A549 (cell line): ENCODE measurements around the gene MAMDC4. TPM values are rescaled to one million over a fixed set of nuclear protein-coding genes. Genes with fewer than 3 reads are reported as not detected.

Experiments used
- ATAC-seq, 2 experiments: fragments of 200-7000 bp in 1 of 2; fragments of >200 bp in 1 of 2; cut with Nextera tagmentation in 1 of 2; cut with Tn5 transposase in 1 of 2; 3 replicates each; pipeline versions ENCODE4 v1.8.0 to v1.9.1; 2018 to 2020; ENCODE audit warnings: mild to moderate bottlenecking in 1 of 2, moderate library complexity in 1 of 2
- CTCF ChIA-PET: fragments of 300-600 bp; sonication (Branson Sonifier 250); formaldehyde crosslinking; extraction: SDS; loops from one replicate; lab custom pipeline; 2021; ENCODE audit warnings: antibody characterized with exemption, inconsistent platforms; lab: Yijun Ruan, JAX
- POLR2A ChIA-PET: fragments of 350-600 bp; formaldehyde crosslinking; extraction: SDS; loops from one replicate; lab custom pipeline; 2021; ENCODE audit warnings: antibody characterized with exemption, inconsistent platforms; lab: Yijun Ruan, JAX
- DNase-seq, 2 experiments: peaks; one replicate each; pipeline versions ENCODE4 v3.0.0 to v3.0.0-alpha.2; 2011 to 2016; ENCODE audit warnings: low read depth in 1 of 2, low spot score in 1 of 2
- FAIRE-seq: peaks from 2 replicates; lab custom pipeline; 2011; peaks lifted over from hg19 to GRCh38; lab: Jason Lieb, UNC
- H3K27ac ChIP-seq, 2 experiments: fragments of >200 bp; sonication (Bioruptor Twin); formaldehyde crosslinking; 3 replicates each; pipeline ENCODE4 v1.5.1; 2016 to 2017
- H3K4me1 ChIP-seq: fragments of >200 bp; sonication (Bioruptor Twin); formaldehyde crosslinking; 3 replicates; pipeline ENCODE4 v1.6.1; 2016
- H3K4me2 ChIP-seq: fragments of >200 bp; sonication (Bioruptor Twin); formaldehyde crosslinking; 3 replicates; pipeline ENCODE4 v1.6.1; 2016
- H3K4me3 ChIP-seq: fragments of >200 bp; sonication (Bioruptor Twin); formaldehyde crosslinking; 3 replicates; pipeline ENCODE4 v1.5.1; 2016
- H3K9me3 ChIP-seq: fragments of >200 bp; sonication (Bioruptor Twin); formaldehyde crosslinking; 3 replicates; pipeline ENCODE4 v1.6.1; 2016
- BHLHE40 ChIP-seq: IDR thresholded peaks from 2 replicates; pipeline ENCODE4 v1.6.1; 2012; ENCODE audit warnings: low read depth, low read length, inconsistent platforms
- FOSB ChIP-seq: fragments of 250-450 bp; sonication (Bioruptor Pico); IDR thresholded peaks from 2 replicates; pipeline ENCODE4 v1.5.0; 2020; ENCODE audit warnings: mild to moderate bottlenecking, moderate library complexity
- GATA3 ChIP-seq: IDR thresholded peaks from 2 replicates; pipeline ENCODE4 v1.6.1; 2012; ENCODE audit warnings: borderline replicate concordance
- HOXB13 ChIP-seq: fragments of 250-450 bp; sonication (Bioruptor Pico); IDR thresholded peaks from 2 replicates; pipeline ENCODE4 v1.5.0; 2020; ENCODE audit warnings: low read depth, mild to moderate bottlenecking, moderate library complexity
- JUN ChIP-seq, 2 experiments: fragments of >200 bp; sonication (Bioruptor Twin); formaldehyde crosslinking; IDR thresholded peaks; 2 replicates in 1 of 2; 3 replicates in 1 of 2; pipeline ENCODE4 v1.6.1; 2016 to 2017
- POLR2A ChIP-seq: IDR thresholded peaks from 2 replicates; pipeline ENCODE4 v1.6.1; 2012; ENCODE audit warnings: mild to moderate bottlenecking, low read length
- RAD21 ChIP-seq, 2 experiments: fragments of >200 bp in 1 of 2; sonication (Bioruptor Twin) in 1 of 2; formaldehyde crosslinking in 1 of 2; IDR thresholded peaks in 1 of 2; conservative IDR thresholded peaks in 1 of 2; 2 replicates in 1 of 2; 3 replicates in 1 of 2; pipeline ENCODE4 v1.6.1; 2012 to 2018; ENCODE audit warnings: inconsistent platforms in 1 of 2
- SMC3 ChIP-seq: fragments of >200 bp; sonication (Bioruptor Twin); formaldehyde crosslinking; IDR thresholded peaks from 3 replicates; pipeline ENCODE4 v1.6.1; 2018; ENCODE audit warnings: inconsistent platforms
- ZNF302 ChIP-seq: fragments of 250-450 bp; sonication (Bioruptor Pico); IDR thresholded peaks from 2 replicates; pipeline ENCODE4 v1.9.0; 2021; ENCODE audit warnings: inconsistent platforms, mild to moderate bottlenecking, moderate library complexity
- WGBS: methylation state at CpG from one replicate; pipeline ENCODE4 v1.1.6; 2017; ENCODE audit errors: missing lambda C conversion rate; 5-methylcytosine and 5-hydroxymethylcytosine counted together
- polyA plus RNA-seq, 4 experiments: library from polyadenylated mRNA; depleted of rRNA in 3 of 4; stranded (reverse); fragments of >200 nt; fragmentation: RNase III in 1 of 4; extraction: RNeasy Plus Mini Kit Qiagen cat#74134 plus additional on column Dnase treatment in 1 of 4; gene quantifications; 2 replicates in 3 of 4; 3 replicates in 1 of 4; pipeline ENCODE4 v1.2.3, GENCODE V29; 2011 to 2017
- TF ChIP-seq, protein P1 (sequence below): fragments of 450-650 bp; IDR thresholded peaks from 2 replicates; pipeline ENCODE4 v1.6.1; 2014; ENCODE audit warnings: antibody characterized with exemption
- TF ChIP-seq, protein P2 (sequence below): fragments of >200 bp; sonication (Bioruptor Twin); formaldehyde crosslinking; IDR thresholded peaks from 3 replicates; pipeline ENCODE4 v1.5.1; 2016
- TF ChIP-seq, protein P3 (sequence below): IDR thresholded peaks from 2 replicates; pipeline ENCODE4 v1.6.1; 2012
- TF ChIP-seq, protein P4 (sequence below): fragments of >200 bp; sonication (Bioruptor Twin); formaldehyde crosslinking; IDR thresholded peaks from 2 replicates; pipeline ENCODE4 v1.6.1; 2016
- TF ChIP-seq, protein P5 (sequence below): fragments of 150-350 bp; IDR thresholded peaks from 2 replicates; pipeline ENCODE4 v1.6.1; 2014; ENCODE audit warnings: low read depth, mild to moderate bottlenecking, low read length

MAMDC4 gene
- polyA plus RNA-seq, 2 of the 4 experiments (the other 2 are of a cell fraction) = 1.3 to 7.3 TPM

DNA sequence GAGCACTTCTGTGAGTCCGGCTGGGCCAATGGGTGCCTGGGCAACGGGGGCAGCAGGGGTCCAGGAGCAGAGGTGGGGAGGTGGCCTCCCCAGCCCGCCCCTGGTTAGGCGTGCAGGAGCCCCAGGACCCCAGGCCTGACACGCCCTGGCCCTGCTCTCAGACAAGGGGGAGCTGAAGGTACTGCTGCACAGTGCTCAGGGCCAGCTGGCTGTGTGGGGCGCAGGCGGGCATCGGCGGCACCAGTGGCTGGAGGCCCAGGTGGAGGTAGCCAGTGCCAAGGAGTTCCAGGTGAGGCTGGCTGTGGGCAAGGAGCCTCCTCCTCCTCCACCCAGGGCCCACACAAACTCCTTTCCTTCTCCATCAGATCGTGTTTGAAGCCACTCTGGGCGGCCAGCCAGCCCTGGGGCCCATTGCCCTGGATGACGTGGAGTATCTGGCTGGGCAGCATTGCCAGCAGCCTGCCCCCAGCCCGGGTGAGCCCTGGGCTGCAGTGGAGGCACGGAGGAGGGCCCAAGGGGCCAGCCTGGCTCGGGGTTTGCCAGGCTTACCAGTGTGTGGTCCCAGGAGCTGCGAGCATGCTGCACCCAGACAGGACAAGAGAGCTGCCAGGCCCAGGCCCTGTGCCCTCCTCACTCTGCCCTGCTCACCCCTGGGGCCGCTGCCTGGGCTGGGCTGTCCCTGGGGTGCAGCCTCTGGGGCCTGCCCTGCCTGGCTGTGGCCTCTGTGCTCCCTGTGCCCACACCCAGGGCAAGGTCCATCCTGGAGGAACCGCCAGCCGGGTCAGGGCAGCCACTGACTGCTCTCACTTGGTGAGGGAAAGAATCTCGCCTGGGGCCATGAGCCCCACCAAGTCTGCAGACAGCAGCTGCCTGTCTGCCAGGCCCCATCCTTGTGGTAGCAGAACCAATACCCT is 7.0 kb downstream of the MAMDC4 start:
- ChIA-PET CTCF (interaction anchor here (0.5 to 7.4 kb wide), 10 partner anchors 11 to 171 kb away, joined by 3 to 45 read pairs (median 5); partner anchors contain the start of genes AJM1 and C8G), POLR2A (interaction anchor here (1.3 kb wide), 1 partner anchor 27 kb away, joined by 3 read pairs; the partner anchor contains the start of gene TRAF2)
- peak; percentile 27 to 64 for ATAC-seq
- Histone ChIP-seq H3K4me3 (no peak overlapping the region), H3K27ac (peak overlapping the region; percentile 79 to 89), H3K4me2 (peak overlapping the region; percentile 70), H3K4me1 (peaks cover 73% of the 10 kb centered on the region), H3K9me3 (no peaks in the 10 kb centered on the region)
- DNase-seq = peak in 1 of 2 experiments; percentile 50
- FAIRE-seq = no peak
- 0 out of 2 replicates have a peak, but pooled peaks have one; percentile 13 for TF ChIP-seq GATA3
- no peak for TF ChIP-seq FOSB (CRISPR knock-in tag)
- TF ChIP-seq ZNF302 (CRISPR knock-in tag) = no peak
- TF ChIP-seq, protein P1, sequence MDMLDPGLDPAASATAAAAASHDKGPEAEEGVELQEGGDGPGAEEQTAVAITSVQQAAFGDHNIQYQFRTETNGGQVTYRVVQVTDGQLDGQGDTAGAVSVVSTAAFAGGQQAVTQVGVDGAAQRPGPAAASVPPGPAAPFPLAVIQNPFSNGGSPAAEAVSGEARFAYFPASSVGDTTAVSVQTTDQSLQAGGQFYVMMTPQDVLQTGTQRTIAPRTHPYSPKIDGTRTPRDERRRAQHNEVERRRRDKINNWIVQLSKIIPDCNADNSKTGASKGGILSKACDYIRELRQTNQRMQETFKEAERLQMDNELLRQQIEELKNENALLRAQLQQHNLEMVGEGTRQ = no peak
- TF ChIP-seq POLR2A = 0 out of 2 replicates have a peak, but pooled peaks have one; percentile 2
- TF ChIP-seq, protein P2, sequence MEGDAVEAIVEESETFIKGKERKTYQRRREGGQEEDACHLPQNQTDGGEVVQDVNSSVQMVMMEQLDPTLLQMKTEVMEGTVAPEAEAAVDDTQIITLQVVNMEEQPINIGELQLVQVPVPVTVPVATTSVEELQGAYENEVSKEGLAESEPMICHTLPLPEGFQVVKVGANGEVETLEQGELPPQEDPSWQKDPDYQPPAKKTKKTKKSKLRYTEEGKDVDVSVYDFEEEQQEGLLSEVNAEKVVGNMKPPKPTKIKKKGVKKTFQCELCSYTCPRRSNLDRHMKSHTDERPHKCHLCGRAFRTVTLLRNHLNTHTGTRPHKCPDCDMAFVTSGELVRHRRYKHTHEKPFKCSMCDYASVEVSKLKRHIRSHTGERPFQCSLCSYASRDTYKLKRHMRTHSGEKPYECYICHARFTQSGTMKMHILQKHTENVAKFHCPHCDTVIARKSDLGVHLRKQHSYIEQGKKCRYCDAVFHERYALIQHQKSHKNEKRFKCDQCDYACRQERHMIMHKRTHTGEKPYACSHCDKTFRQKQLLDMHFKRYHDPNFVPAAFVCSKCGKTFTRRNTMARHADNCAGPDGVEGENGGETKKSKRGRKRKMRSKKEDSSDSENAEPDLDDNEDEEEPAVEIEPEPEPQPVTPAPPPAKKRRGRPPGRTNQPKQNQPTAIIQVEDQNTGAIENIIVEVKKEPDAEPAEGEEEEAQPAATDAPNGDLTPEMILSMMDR = no peak
- no peak for TF ChIP-seq BHLHE40
- TF ChIP-seq RAD21 (conservative IDR thresholded peaks at IDR 0.05 in 1 of 2, IDR thresholded peaks at IDR 0.05 in 1 of 2) = no peak
- TF ChIP-seq, protein P3, sequence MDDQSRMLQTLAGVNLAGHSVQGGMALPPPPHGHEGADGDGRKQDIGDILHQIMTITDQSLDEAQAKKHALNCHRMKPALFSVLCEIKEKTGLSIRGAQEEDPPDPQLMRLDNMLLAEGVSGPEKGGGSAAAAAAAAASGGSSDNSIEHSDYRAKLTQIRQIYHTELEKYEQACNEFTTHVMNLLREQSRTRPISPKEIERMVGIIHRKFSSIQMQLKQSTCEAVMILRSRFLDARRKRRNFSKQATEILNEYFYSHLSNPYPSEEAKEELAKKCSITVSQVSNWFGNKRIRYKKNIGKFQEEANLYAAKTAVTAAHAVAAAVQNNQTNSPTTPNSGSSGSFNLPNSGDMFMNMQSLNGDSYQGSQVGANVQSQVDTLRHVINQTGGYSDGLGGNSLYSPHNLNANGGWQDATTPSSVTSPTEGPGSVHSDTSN = no peak
- TF ChIP-seq HOXB13 (CRISPR knock-in tag) = no peak
- 53% methylated on average over 9 of the region's 20 CpGs for WGBS

DNA sequence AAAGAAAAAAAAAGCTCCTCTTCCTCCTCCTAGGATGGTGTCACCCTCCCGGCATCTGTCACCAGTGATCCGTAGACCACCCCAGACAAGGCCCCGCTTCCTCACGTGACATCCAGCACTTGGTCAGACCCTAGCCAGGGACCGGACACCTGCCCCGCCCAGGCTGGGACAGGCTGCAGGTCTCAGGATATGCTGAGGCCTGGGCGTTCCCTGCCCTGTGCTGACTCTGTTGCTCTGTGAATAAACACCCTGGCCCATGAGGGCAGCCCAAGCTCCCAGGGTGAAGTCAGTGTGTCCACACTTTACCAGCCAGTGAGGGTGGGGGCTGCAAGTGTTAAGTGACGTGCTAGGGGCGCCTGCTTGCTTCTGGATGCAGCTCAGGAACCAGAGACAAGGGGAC is 8.4 kb downstream of the MAMDC4 start:
- peak in 1 of 2 experiments; percentile 12; a peak in 2 of 5 replicates for TF ChIP-seq JUN (IDR thresholded peaks at IDR 0.05)
- TF ChIP-seq, protein P4, sequence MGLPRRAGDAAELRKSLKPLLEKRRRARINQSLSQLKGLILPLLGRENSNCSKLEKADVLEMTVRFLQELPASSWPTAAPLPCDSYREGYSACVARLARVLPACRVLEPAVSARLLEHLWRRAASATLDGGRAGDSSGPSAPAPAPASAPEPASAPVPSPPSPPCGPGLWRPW = no peak
- no peak for TF ChIP-seq SMC3
- TF ChIP-seq, protein P5, sequence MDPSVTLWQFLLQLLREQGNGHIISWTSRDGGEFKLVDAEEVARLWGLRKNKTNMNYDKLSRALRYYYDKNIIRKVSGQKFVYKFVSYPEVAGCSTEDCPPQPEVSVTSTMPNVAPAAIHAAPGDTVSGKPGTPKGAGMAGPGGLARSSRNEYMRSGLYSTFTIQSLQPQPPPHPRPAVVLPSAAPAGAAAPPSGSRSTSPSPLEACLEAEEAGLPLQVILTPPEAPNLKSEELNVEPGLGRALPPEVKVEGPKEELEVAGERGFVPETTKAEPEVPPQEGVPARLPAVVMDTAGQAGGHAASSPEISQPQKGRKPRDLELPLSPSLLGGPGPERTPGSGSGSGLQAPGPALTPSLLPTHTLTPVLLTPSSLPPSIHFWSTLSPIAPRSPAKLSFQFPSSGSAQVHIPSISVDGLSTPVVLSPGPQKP = no peak
- no peak for TF ChIP-seq ZNF302 (CRISPR knock-in tag)
- TF ChIP-seq, protein P3 = no peak
- TF ChIP-seq, all 56 proteins: peak for 1
- no peak overlapping the region for H3K4me3 ChIP-seq
- DNase-seq = no peak
- 92% methylated on average over 9 of the region's 9 CpGs for WGBS
- no peak for FAIRE-seq
- peak overlapping the region; percentile 70; the same call in 1 of the 3 replicates for H3K4me2 ChIP-seq
- ChIA-PET CTCF (interaction anchor here (1.2 to 7.4 kb wide), 10 partner anchors 9 to 169 kb away, joined by 4 to 45 read pairs (median 6); partner anchors contain the start of genes AJM1, C8G, FBXW5 and MAMDC4), POLR2A (interaction anchor here (1.0 to 1.3 kb wide), 3 partner anchors 10 to 26 kb away, joined by 3 to 4 read pairs (median 4); partner anchors contain the start of gene TRAF2)
- no peaks in the 10 kb centered on the region for H3K9me3 ChIP-seq
- peak overlapping the region; percentile 26 to 89; a peak in 4 of 6 replicates for H3K27ac ChIP-seq
- peaks cover 70% of the 10 kb centered on the region for H3K4me1 ChIP-seq
- ATAC-seq = no peak
